GM19025 (cell line): ENCODE measurements around the gene SEMA3D.

Source experiments
- ATAC-seq: cut with Tn5 transposase; IDR thresholded peaks from one replicate; pipeline ENCODE4 v1.9.1; 2021; ENCODE audit warnings: mild to moderate bottlenecking, low read depth, moderate library complexity; ENCODE audit not compliant: unreplicated experiment

Gene SEMA3D

GRCh38 chr7:85081846-85082245, 105.0 kb downstream of the SEMA3D start:
- no peak for ATAC-seq

DNA sequence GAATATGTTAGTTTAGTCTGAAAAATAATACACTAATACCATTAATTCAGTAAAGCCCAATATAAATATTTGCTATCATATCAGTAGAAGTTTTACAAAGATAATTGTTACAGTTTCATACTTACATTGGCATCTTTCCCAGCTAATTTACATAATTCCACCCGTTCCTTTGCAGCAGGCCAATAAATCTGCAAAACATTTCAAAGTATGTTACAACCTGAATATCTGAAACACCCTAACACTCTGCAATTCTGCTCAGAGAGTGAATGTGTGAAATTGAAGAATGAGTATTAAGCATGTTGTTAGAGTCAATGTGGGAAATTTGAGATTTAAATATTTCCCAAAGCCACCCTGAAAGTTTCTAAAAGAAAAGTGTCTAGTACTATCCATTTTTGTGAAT, 105.5 kb downstream of the SEMA3D start:
- no peak for ATAC-seq

DNA sequence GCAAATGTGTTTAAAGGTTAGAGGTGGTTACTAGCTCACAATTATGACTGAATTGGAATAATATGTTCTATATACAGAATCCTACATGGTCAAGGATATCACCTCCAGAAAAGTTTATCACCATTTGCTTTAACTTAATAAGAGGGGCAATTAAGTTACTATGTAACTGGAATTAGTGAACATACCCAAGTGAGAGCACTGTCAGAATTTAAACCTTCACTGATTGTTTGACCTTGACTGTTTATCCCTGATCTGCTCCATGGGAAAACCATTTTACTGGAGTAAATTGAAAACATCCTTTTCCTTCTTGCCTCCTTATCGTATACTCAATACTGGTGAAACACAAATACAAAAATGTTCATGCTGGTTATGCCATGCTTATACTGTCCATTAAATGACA, 107.4 kb downstream of the SEMA3D start:
- no peak for ATAC-seq

- ATAC-seq = no peak
Measured at GRCh38 chr7:85078181-85078580, 108.7 kb downstream of the SEMA3D start.

- ATAC-seq = no peak
Measured at GRCh38 chr7:85075864-85076263, 111.0 kb downstream of the SEMA3D start.

DNA sequence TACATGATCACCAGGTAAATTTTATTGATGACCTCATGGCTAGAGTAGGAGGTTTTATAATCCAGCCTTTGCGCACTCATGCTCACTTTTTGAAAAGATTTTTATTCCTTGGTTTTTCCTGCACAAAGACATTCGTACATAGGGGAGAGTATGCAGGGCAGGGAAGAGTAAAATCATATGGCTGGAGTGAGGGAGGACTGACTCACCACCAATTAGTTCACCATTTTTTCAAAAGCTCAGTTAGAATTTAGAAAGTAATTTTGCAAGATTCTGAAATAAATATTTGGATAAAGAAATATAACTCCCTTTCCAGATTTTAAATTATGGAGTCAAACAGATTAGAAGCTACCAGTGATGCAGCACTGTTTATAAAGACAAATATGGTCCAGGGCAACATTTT, 111.9 kb downstream of the SEMA3D start:
- no peak for ATAC-seq

DNA sequence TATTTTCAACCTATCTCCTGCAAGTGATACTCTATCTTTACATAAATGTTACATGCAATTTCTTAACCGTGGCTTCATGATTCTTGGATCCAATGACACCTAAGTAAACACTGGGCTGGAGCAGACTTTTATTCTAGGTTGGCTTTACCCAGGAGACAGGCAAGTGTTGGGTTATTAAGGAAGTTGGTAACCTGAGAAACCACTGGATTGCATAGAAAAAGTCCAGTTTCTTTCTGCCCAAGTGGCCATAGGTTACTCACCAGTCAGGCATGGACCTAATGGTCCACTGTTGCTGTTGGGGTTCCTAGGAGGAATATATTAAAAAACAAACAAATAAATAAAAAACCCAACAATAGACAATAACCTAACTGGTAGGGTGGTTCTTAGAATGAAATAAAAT, 112.8 kb downstream of the SEMA3D start:
- ATAC-seq = no peak

- ATAC-seq = no peak
Measured at GRCh38 chr7:85070967-85071628, 115.8 kb downstream of the SEMA3D start.

GRCh38 chr7:85068799-85069198, 118.1 kb downstream of the SEMA3D start:
- ATAC-seq = no peak

DNA sequence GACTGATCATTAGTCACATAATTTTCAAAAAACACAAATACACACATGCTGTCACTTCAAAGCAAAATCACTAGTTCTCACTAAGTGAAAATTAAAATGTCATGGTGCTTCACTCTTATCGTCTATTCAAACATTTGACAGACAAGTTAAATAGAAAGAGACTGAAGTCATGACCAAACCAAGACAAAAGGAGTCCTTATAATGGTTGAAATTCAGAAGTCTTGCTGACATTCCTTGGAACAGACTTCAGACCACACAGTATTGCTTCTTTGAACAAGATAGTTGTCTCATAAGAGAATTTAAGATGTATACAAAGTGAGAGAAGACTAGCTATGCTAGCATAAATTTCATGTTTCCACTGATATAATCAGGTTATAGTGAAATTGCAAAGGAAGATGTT, 119.5 kb downstream of the SEMA3D start:
- ATAC-seq = no peak

DNA sequence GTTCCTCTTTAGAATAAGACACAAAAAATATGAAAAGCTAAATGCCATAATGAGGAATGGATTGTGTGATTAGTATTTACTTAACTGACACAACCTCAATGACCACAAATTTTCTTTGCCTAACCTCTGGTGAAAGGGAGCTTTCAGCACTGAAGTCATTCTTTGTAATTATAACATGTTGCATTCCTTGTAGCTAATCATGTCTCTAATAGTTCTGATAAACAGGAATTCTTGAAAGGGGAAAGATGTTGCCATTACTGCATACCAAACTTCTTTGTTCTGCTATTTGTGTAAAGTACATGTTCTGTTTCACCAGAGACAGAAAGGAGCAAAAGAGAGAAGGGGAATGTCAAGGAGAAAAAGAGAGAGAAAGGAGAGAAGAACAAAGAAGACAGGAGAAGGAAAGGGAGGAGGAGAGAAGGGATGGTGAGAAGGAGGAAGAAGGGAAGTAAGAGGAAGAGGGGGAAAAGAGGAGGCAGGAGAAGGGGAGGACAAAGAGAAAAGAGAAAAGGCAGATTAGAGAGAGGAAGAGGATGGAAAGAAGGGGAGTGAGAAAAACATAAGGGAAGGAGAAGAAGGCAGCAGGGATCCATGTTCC, 120.9 kb downstream of the SEMA3D start:
- no peak for ATAC-seq

- ATAC-seq = no peak
Measured at GRCh38 chr7:85065306-85065705, 121.5 kb downstream of the SEMA3D start.

DNA sequence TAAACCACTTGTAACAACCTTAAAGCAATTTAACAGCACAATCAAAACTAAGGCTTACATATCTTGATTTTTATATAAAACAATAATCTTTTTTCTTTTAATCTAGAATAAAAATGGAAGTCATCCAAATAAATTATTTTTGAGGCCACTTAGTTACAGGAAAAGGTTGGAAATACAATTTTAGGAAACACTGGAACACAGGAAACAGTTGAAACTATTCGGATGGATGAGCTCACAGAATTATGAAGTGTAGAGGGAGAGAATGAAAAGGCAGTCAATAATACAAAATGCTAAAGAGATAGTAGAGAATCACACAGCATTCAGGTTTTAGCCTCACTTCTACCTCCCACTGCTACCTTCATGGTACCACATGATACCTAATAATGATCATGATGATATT, 124.2 kb downstream of the SEMA3D start:
- ATAC-seq = no peak

DNA sequence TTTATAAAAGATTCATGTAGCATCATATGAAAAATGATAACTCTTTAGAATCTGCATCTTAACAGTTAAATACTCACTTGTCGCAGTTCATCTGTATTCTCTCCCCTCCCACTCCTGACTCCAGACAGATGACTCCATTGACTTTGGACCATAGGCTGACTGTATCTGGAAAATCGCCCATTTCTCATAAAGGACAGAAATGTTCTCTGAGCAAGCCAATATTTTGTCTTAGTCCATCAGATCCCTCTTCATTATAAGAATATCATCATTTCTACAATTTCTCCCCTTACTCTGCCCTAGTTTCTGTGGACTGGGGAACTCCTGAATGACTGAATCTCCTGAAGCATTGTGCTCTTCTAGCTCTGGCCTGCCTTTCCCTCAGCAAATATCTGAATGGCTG, 125.4 kb downstream of the SEMA3D start:
- no peak for ATAC-seq

DNA sequence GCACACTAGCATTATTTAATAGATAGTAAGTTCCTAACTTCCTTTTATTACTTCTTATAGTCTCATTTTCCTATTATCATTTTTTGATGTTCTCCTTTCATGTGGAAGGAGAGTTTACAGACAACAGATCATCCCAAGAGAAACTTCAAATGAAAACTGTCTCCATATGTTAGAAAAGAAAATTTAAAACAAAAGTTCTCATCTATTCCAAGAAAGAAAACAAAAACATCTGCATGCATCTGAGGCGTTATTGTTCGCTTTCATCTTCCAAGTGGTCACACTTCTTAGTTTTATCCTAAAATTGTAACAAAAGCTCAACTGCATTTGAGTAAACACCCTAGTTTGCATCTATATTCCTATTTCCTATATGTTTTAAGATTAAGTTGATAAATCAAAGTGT, 126.2 kb downstream of the SEMA3D start:
- no peak for ATAC-seq

DNA sequence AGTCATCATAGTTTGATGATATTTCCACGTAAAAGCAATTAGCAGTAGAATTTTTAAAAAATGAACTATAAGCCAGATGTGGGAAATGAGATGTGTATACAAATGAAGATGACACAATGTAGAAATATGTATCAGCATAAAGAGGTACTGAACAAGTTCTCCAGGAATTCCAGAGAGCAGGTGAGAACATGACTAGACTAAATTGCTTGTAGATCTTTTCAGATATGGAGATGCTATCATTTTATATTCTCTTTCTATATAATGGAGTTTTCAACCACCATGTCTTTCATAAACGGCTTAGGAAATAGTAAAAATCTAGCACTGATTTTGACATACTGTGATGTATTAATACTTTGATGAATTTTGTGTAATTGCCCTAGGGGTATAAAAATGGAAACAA, 130.9 kb downstream of the SEMA3D start:
- ATAC-seq = no peak

DNA sequence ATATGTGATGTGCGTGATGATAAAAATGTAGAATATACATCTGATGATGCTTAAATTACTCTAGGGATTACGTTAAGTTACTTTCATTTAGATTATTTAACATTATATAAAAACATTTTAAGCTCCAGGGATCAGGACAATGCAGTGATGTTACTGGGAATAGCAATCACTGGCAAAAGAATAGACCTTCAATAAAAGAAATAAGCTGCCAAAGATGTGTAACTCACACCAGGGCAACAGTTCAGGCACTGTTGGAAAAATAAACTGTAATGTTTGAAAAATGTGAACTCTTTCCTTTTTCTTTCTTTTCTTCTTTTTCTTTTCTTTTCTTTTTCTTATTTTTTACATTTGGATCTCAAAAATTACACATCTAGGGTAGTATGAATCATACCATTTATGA, 131.7 kb downstream of the SEMA3D start:
- no peak for ATAC-seq

- ATAC-seq = no peak
Measured at GRCh38 chr7:85054306-85054705, 132.6 kb downstream of the SEMA3D start.

GRCh38 chr7:85052894-85053293, 134.0 kb downstream of the SEMA3D start:
- no peak for ATAC-seq

DNA sequence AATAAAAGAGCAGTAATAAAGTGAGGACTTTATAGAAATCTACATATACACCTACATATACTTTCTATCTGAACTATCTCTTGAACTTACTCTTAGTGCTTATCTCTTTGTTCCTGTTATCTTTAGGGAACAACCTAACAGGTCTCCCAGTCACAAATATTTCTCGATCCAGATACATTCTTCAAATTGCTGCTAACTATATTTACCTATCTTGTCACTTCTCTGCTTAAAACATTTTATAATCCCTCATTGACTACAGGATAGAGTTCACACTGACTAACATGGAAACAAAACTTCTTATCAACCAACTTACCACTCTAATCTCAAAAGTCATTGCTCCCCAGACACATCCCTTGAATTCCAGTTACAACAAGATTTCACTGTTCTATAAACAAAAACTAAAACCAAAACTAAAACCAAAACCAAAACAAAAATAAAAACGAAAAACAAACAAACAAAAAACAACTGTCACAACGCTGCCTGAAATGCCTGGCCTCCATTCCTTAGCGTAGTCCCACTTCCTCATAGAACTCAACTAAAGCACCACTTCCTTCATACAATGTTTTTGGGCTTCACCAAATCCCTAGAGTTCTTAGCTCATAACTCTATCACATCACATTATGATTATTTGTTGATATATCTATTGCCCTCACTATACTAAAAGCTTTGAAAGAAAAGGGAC, 134.7 kb downstream of the SEMA3D start:
- ATAC-seq = no peak

GRCh38 chr7:85046534-85046933, 140.3 kb downstream of the SEMA3D start:
- no peak for ATAC-seq

- no peak for ATAC-seq
Measured at GRCh38 chr7:85041605-85042216, 145.1 kb downstream of the SEMA3D start.
